Panc1 (cell line): ENCODE measurements around the gene CNNM1. TPM values are rescaled to one million over a fixed set of nuclear protein-coding genes. Genes with fewer than 3 reads are reported as not detected.

Experiments used
- ATAC-seq: fragments of 200-7000 bp; cut with Tn5 transposase; 2 replicates; pipeline ENCODE4 v1.9.1; 2020; ENCODE audit warnings: mild to moderate bottlenecking, moderate library complexity
- BruUV-seq: library from RNA; stranded (reverse); fragments of 400-500 nt; replicated peaks from 2 replicates; lab custom pipeline; 2021; lab: Mats Ljungman, UMichigan
- CTCF ChIA-PET: fragments of 300-600 bp; sonication (Branson Sonifier 250); formaldehyde crosslinking; loops from one replicate; lab custom pipeline; 2022; ENCODE audit warnings: antibody characterized with exemption; lab: Charles Lee
- POLR2A ChIA-PET: fragments of 300-600 bp; sonication (Branson Sonifier 250); formaldehyde crosslinking; loops from one replicate; lab custom pipeline; 2022; ENCODE audit warnings: antibody characterized with exemption; lab: Charles Lee
- DNase-seq: peaks from one replicate; pipeline ENCODE4 v3.0.0-alpha.2; 2010; ENCODE audit warnings: low read depth, low spot score
- H3K27ac ChIP-seq: 2 replicates; pipeline ENCODE4 v1.5.1; 2011; ENCODE audit warnings: mild to moderate bottlenecking, low read length, inconsistent platforms
- H3K27me3 ChIP-seq: fragments of 200-500 bp; sonication (Bioruptor generic); 2 replicates; pipeline ENCODE4 v1.6.0; 2014; ENCODE audit warnings: low read length, inconsistent platforms; ENCODE audit not compliant: control insufficient read depth, insufficient read depth
- H3K36me3 ChIP-seq: fragments of 200-500 bp; sonication (Bioruptor generic); 2 replicates; pipeline ENCODE4 v1.5.1; 2014; ENCODE audit warnings: inconsistent platforms, mild to moderate bottlenecking, low read length, moderate library complexity; ENCODE audit not compliant: control insufficient read depth, insufficient read depth
- H3K4me1 ChIP-seq: 2 replicates; pipeline ENCODE4 v1.5.1; 2011; ENCODE audit warnings: inconsistent platforms, mild to moderate bottlenecking, low read length, moderate library complexity; ENCODE audit not compliant: control insufficient read depth, insufficient read depth
- H3K4me3 ChIP-seq, 2 experiments: 2 replicates each; pipeline ENCODE4 v1.5.1; 2011 to 2012; ENCODE audit warnings: low read depth in 2 of 2, low read length in 2 of 2, mild to moderate bottlenecking in 2 of 2, inconsistent platforms in 1 of 2, moderate library complexity in 1 of 2
- H3K9me3 ChIP-seq: fragments of 200-500 bp; sonication (Bioruptor generic); 2 replicates; pipeline ENCODE4 v1.5.1; 2014; ENCODE audit warnings: low read depth, mild to moderate bottlenecking, inconsistent platforms, low read length, moderate library complexity; ENCODE audit not compliant: control insufficient read depth, insufficient read depth
- CTCF ChIP-seq: fragments of 450-650 bp; IDR thresholded peaks from 2 replicates; pipeline ENCODE4 v1.5.1; 2017; ENCODE audit warnings: mild to moderate bottlenecking
- POLR2AphosphoS5 ChIP-seq: IDR thresholded peaks from 2 replicates; pipeline ENCODE4 v1.6.1; 2012; ENCODE audit warnings: mild to moderate bottlenecking, low read depth, low read length, moderate library complexity
- REST ChIP-seq, 2 experiments: IDR thresholded peaks; 2 replicates each; pipeline ENCODE4 v1.6.1; 2011 to 2012; ENCODE audit warnings: low read depth in 2 of 2, control low read depth in 1 of 2, low read length in 1 of 2, mild to moderate bottlenecking in 1 of 2, moderate library complexity in 1 of 2; ENCODE audit not compliant: insufficient read depth in 1 of 2
- SIN3A ChIP-seq: IDR thresholded peaks from 2 replicates; pipeline ENCODE4 v1.6.1; 2012; ENCODE audit warnings: low read depth, mild to moderate bottlenecking, low read length, moderate library complexity, borderline replicate concordance; ENCODE audit not compliant: insufficient read depth
- TCF7L2 ChIP-seq: IDR thresholded peaks from 2 replicates; pipeline ENCODE4 v1.6.1; 2011; ENCODE audit warnings: mild to moderate bottlenecking, low read depth, low read length, inconsistent platforms
- in situ Hi-C: cut with HindIII; loops from 2 replicates; pipeline ENCODE4 v1.10.0; 2016; ENCODE audit warnings: low sequenced_read_pairs, low pct_unique_long_range_greater_than_20kb
- intact Hi-C: fragments of 100-400 bp; cut with micrococcal nuclease; formaldehyde crosslinking; loops from one replicate; pipeline ENCODE4 v1.10.0; 2022; ENCODE audit not compliant: unreplicated experiment
- total RNA-seq: library from RNA; stranded (reverse); gene quantifications from one replicate; pipeline ENCODE4 v1.2.1, GENCODE V29; 2021; ENCODE audit not compliant: unreplicated experiment

Gene CNNM1
- total RNA-seq, 1 experiment from 2014 or later = 16.6 TPM

- ChIA-PET POLR2A (interaction anchor here (0.5 to 1.0 kb wide), 4 partner anchors 46 to 1100 kb away, joined by 3 to 6 read pairs (median 4); no protein-coding TSS in a partner anchor), CTCF (interaction anchor here (1.2 kb wide), 1 partner anchor 181 kb away, joined by 3 read pairs; no protein-coding TSS in a partner anchor)
- Histone ChIP-seq H3K4me3 (peak within 1 kb of the TSS; percentile 90 to 98), H3K9me3 (no peaks in the 10 kb centered on the region), H3K27me3 (no peaks in the 10 kb centered on the region), H3K27ac (peak within 1 kb of the TSS; percentile 94), H3K4me1 (peaks cover 17% of the 10 kb centered on the region), H3K36me3 (peaks cover 9% of the 10 kb centered on the region; the same call in 1 of the 2 replicates)
- TF ChIP-seq CTCF (no peak), TCF7L2 (peak; percentile 28; the same call in 1 of the 2 replicates), POLR2AphosphoS5 (peak; percentile 94), REST (IDR thresholded peaks at IDR 0.05; ENCODE audit: insufficient read depth in 1 of 2, low read depth in 2 of 2, low read length in 1 of 2) (0 out of 4 replicates have a peak, but pooled peaks of 1 of the 2 experiments have one; percentile 8), SIN3A (peak; percentile 45; the same call in 1 of the 2 replicates)
- intact Hi-C loops (loop anchor here (10.0 kb wide), 1 partner anchor 284 kb away; no protein-coding TSS in a partner anchor), in situ Hi-C loops (no loop called here)
- ATAC-seq (peak; percentile 98), DNase-seq (peak; percentile 99)
- no TSS peak for BruUV-seq
These were observed 101.5 kb downstream of the CNNM1 start, which contains the start of gene GOT1 for GRCh38 chr10:99430451-99431189. Gene GOT1, minus strand, starts transcription at chr10:99430624. Its CDS starts 59 bp downstream, at chr10:99430565.

- in situ Hi-C loops = no loop called here
- H3K36me3 ChIP-seq = peaks cover 9% of the 10 kb centered on the region; the same call in 1 of the 2 replicates
- ChIA-PET POLR2A (interaction anchor here (0.5 to 1.0 kb wide), 3 partner anchors 45 to 189 kb away, joined by 3 to 6 read pairs (median 4); partner anchors contain the start of gene SLC25A28), CTCF (interaction anchor here (1.2 kb wide), 1 partner anchor 181 kb away, joined by 3 read pairs; no protein-coding TSS in a partner anchor)
- BruUV-seq = no TSS peak
- no peaks in the 10 kb centered on the region for H3K27me3 ChIP-seq
- H3K4me1 ChIP-seq = peaks cover 17% of the 10 kb centered on the region
- peak overlapping the region; percentile 94 for H3K27ac ChIP-seq
- H3K4me3 ChIP-seq = peak overlapping the region; percentile 90 to 98
- DNase-seq = no peak
- TF ChIP-seq REST (IDR thresholded peaks at IDR 0.05; ENCODE audit: insufficient read depth in 1 of 2, low read depth in 2 of 2, low read length in 1 of 2) (no peak), TCF7L2 (no peak), POLR2AphosphoS5 (no peak), SIN3A (no peak)
- ATAC-seq = peak; percentile 44
- no peaks in the 10 kb centered on the region for H3K9me3 ChIP-seq
- intact Hi-C loops = loop anchor here (10.0 kb wide), 1 partner anchor 284 kb away; no protein-coding TSS in a partner anchor
These were observed 102.1 kb downstream of the CNNM1 start for GRCh38 chr10:99431190-99431760.
